ENCODE data around the gene CLIP1.
"Not testable (repeated sequence)": the region's sequence is repeated elsewhere in the genome, so short reads cannot be mapped to it uniquely, and the experiment has no call there.

CLIP1 gene

DNA sequence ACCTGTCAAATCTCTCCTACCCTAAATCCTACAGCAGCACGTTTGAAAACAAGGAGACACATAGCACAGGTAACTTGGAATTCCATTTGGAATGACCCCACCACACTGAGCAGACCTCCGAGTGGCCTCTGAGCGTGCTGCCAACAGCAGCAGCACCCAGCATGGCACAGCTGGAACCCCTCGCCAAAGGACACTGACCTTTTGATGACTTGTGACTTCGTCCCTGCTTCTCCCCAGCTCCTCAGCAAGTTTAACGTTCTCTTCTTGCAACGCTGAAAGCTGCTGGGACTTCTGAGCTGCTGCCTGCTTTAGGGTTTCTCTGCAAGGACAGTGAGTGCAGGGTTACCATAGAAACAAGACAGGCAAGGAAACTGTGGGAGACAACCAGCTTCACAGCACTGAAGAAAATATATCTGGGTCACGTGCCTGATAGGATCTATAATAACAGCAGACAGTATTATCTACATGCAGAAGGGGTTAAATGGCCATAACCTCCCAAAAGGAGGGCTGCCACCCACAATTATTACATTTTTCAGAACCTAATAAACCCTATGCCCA, 112.8 kb downstream of the CLIP1 start:
- DNase-seq, result no peak

DNA sequence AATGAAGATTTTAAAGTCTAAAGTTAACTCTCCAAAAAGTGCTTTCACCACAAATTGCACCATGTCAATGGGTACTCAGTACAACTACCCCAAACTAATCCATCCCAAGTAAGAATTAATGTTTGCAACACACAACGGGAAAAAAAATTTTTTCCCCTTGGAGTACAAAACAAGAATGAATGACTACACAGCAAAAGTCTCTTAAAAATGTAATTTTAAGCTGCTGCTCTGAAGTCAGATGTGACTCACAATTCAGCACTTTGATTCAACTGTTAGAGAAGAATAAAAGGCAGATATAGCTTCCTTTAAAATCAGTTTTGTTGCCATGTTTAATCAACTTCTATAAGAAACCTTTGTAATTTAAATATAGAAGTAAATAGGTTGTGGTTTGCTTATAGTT, 113.7 kb downstream of the CLIP1 start:
- DNase-seq, result no peak

DNA sequence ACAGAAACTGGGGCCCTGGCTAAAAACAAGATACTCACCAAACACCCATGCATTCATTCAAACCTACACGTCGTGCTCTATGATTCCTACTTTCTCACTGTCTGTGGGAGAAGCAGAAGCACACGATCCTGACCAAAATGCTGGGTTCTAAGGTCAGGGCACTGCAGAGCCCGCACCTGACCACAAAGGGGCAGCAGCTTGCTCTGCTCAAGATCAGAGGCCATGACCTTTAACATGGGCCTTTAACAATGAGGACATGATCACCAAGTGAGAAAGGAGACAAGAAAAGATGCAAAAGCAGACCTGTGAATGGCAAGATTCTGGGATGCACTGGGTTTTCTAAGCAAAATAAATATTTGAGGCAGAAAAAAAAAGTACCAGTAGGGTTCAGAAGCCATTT, 116.1 kb downstream of the CLIP1 start:
- no peak for DNase-seq

DNA sequence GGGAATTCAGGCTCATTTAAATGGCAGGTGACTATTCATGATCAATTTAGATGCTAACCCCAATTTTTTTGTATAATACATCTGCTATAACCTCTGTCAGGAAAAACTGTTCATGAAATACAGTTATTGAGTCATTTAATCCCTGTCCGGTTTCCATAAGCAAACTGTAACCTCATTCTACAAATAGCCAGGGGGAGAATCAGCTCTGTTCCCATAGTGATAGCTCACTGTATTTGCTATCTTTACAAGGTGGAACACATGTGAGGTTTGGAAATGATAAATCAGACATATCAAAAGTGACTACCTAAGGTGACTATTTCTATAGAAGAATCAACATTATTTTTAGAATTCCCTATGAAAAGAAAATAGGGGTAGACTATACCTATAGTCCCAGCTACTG, 117.5 kb downstream of the CLIP1 start:
- DNase-seq, result no peak

DNA sequence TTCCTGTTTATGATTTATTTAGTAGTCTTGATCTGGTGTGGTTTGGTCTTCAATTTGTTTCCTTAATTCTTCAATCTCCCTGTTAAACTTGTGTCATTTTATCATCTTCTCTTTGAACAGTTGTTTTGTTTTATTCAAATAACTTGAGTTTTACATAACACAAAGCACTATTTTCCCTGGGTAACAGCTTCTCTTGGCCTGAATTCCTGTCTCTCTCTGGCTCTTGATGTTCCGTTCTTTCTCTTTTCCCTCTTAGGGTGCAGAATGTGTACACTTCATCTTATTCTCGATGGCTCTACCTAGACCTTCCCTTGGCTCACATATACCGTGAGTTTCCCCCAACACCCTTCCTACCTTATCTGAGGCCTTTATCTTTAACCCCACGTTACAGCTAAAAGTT, 119.4 kb downstream of the CLIP1 start:
- no peak for DNase-seq

DNA sequence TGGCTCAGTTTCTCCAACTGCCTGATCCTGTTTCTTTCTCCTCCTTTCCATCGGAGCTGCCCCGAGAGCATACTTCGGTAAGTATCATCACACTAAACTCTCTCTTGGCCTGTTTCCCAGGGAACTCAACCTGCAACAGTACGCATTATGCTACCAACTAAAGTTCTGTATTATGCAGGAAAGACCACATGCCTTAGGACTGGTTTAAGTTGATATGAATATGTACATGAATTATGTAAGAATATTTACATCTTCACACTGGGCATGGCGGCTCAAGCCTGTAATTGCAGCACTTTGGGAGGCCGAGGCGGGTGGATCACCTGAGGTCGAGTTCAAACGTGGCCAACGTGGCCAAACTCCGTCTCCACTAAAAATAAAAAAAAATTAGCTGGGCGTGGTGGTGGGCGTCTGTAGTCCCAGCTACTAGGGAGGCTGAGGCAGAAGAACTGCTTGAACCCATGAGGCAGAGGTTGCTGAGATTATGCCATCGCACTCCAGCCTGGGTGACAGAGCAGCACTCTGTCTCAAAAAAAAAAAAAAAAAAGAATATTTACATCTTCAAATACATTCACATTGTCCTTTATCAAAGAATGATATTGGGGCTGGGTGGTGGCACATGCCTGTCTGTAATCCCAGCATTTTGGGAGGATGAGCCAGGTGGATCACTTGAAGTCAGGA, 124.3 kb downstream of the CLIP1 start:
- no peak for DNase-seq

DNA sequence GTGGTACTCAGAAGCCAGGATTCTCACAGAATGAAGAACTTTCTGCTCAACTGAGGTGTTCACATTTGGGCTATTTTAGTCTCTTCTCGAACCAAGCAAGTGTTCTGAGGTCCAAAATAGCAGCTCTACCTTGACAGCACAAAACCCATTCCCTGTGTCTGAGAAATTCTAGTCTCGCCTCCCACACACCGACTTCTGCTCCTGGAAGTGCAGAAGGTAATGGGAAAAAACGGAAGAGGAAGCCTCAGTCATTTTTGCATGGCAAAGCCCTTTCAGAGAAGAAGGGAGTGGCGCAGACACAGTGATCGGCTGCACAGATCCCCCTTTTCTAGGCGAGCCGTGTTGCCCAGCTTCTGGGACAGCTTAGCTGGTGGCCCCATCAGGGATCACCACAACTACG, 125.0 kb downstream of the CLIP1 start:
- DNase-seq, result no peak

DNA sequence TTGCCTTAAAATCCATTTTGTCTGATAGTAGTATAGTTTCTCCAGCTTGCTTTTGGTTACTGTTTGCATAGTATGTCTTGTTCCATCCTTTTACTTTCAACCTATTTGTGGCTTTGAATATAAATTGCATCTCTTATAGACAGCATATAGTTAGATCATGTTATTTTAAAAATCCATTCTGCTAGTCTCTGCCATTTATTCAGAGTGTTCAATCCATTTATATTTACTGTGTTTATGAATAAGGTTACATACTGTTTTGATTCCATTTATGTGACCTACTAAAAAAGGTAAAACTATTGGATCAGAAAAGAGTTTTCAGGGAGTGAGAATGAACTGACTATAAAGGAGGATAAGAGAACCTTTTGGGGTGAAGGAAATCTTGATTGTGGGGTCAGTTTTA, 126.6 kb downstream of the CLIP1 start:
- DNase-seq, result no peak

DNA sequence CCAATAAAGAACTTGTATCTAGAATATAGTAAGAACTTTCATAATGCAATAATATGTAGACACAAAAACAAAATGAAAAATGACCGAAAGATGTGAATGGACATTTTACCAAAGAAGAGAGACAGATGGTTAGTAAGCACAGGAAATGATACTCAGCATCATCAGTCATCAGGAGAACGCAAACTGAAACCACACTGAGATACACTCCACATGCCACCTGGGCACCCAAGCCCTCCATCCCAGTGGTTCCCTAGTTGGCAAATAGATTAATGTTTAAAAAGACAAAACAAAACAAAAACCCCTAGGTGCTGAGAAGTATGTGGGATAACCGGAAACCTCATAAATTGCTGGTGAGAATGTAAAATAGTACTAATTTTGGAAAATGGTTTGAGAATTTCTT, 129.4 kb downstream of the CLIP1 start:
- no peak for DNase-seq

DNA sequence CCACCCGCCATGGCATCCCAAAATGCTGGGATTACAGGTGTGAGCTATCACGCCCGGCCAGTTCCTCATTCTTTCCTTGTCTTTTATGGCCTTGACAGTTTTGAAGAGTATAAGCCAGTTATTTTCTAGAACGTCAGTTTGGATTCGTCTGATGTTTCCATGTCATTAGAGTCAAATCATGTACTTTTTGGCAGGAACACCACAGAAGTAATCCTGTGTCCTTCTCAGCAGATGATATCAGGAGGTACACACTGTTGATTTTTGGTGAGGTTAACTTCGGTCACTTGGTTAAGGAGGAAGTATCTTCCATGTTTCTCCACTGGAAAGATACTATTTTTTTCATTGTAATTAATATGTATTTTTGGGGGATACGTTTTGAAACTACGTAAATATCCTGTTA, 131.0 kb downstream of the CLIP1 start:
- no peak for DNase-seq

DNA sequence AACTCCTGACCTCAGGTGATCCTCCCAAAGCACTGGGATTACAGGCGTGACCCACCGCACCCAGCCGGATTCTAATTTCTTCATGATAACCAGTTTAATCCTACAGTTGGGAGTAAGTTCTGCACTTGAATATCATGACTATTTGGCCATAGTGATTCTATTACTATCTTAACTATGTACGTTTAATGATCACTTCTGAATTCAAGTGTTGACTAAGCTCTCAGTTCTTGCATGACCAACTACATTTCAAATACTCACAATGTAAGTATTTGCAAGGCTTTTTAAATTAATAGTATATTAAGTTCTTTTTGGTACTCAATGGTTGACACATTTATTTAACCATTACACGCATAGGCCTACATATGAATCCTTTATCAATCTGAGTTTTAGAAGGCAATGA, 138.8 kb downstream of the CLIP1 start:
- DNase-seq, result no peak

DNA sequence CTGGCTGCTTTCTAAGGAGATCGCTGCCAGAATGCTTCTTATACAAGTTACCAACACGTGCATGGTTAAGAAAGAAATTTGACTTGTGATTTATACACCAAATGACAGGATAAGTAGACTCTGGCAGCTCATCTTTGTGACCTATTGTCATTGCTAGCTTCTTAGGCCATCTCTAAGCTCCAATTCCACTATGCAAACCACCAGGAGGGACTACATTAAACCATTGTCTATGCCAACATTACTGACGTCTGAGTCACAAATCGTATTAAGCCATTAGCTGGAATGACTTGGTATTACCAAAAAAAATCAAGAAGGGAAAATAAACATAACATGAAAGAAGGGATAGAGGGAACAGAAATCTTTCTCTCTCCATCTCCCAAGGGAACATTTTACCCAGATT, 140.4 kb downstream of the CLIP1 start:
- no peak for DNase-seq

DNA sequence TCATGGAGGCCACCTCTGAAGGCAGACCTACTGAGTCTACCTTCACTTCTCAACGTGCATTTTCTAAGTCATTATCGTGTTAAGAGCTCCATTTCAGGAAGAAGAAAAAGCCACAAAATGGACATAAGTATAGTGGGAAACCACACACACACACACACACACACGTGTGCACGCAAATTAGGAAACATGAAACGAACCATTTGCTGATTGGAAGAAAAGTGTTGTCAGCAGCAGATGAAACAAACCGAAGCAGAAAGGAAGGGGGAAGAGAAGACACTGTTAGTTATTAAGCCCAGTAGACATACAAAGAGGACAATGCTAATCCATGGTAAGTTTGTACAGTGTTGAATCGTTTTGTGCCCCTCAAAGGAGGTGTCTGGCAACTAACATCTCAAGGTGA, 146.2 kb downstream of the CLIP1 start:
- no peak for DNase-seq

DNA sequence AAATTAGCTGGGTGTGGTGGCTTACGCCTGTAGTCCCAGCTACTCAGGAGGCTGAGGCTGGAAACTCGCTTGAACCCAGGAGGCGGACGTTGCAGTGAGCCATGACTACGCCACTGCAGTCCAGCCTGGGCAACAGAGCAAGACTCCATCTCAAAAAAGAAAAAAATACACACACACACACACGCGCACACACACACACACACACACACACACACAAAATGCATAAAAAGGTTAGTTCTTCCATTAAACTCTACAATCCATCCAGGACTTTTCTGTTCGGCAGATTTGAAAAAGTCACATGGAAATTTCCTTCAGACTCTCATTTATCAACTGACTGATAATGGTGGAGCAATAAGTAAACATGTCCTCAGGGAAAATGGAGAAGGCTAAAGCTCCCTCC, 147.0 kb downstream of the CLIP1 start:
- no peak for DNase-seq

DNA sequence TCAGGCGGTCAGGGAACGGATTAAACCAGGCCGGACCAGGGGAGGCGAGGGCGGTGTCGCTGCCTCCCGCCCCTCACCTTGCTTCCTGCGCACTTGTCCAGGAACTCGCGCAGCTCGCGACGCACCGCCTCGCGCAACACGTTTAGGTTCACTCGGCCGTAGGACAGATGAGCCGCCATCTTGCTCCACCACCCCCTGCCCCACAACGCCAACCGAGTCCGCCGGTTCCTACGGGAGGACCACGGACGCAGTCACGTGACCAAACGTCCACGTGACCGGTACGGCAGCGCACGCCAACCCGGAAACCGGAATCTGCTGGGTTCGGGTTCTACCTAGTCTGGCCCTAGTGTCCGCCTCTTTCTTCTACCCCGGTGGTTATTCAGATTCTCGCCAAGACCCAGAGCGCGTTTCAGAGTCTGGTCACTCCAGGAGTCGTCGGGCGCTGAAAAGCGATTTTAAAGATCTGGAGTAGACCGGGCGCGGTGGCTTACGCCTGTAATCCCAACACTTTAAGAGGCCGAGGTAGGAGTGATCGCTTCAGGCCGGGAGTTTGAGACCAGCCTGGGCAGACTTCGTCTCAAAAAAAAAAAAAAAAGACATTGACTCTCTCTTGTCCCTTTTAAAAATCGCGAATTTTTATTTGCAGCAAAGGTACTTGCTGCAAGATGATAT, 156.1 kb downstream of the CLIP1 start, which contains the start of gene VPS33A:
TSS of gene VPS33A (minus strand) at position 265 of the 672 bp plus-strand sequence. CDS start at position 179, 86 bp downstream.
- peak; percentile 82 for DNase-seq

DNA sequence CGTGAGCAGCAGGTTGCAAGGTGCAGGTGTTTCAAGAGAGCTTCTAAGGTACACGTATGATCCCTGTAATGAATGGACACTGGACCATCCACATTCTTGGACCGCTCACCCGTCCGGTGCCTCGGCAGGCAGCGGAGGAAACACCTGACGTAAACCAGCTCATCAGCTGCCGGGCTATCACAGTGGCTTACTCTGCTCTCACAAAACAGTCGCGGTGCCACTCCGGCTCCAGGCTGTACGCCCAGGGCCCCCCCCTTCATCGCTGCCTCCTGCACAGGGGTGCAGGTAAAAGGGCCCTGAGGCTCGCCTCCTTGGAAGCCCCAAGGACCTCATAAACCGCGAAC, 156.6 kb downstream of the CLIP1 start:
- peak; percentile 39 for DNase-seq

DNA sequence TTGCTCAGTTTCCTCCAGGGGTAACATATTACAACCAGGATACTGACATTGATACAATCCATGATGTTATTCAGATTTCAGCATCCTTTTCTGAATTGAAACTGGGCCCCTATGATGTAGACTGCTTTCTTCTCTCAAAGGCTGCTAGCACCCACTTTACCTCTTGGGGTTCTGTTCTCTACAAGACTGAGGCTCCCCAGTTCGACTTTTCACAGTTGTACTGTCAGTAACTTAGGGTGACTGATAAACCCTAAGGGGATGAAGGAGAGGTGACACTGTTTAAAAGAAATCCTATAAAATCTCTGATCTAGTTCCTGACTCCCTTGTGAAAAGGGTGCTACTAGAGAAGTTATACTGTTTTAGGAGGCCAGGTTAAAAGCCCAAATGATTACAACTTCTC, 157.0 kb downstream of the CLIP1 start:
- DNase-seq, result no peak

DNA sequence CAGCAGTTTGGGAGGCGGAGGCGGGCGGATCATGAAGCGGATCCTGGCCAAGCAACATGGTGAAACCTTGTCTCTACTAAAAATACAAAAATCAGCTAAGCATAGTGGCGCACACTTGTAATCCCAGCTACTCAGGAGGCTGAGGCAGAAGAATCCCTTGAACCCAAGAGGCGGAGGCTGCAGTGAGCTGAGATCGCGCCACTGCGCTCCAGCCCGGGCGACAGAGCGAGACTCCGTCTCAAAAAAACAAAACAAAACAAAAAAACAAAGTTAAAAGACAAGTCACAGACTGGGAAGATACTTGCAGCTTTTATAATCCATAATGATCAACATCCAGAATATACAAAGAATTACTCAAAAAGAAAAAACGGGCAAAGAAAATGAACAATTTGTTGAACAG, 161.7 kb downstream of the CLIP1 start:
- DNase-seq, result not testable (repeated sequence)

DNA sequence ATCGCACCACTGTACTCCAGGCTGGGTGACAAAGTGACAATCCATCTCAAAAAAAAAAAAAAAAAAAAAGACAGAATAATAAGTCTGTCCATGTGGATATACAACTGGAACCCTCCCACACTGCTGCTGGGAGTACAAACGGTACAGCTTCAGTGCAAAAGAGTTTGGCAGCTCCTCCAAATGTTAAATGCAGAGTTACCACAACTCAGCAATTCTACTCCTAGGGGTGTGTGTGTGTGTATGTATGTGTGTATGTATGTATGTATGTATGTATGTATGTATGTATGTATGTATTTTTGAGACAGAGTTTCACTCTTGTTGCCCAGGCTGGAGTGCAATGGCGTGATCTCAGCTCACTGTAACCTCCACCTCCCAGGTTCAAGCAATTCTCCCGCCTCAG, 163.5 kb downstream of the CLIP1 start:
- not testable (repeated sequence) for DNase-seq

DNA sequence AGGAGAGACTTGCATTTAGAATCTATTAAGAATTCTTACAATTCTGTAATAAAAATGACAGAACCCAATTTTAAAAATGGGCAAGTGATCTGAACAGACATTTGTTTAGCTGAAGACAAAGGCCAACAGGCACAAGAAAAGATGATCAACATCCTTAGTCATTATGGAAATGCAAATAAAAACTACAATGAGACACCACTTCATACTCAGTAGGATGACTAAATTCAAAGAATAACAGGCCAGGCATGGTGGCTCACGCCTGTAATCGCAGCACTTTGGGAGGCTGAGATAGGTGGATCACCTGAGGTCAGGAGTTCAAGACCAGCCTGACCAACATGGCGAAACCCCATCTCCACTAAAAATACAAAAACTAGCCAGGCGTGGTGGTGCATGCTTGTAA, 164.0 kb downstream of the CLIP1 start:
- DNase-seq, result not testable (repeated sequence)

DNA sequence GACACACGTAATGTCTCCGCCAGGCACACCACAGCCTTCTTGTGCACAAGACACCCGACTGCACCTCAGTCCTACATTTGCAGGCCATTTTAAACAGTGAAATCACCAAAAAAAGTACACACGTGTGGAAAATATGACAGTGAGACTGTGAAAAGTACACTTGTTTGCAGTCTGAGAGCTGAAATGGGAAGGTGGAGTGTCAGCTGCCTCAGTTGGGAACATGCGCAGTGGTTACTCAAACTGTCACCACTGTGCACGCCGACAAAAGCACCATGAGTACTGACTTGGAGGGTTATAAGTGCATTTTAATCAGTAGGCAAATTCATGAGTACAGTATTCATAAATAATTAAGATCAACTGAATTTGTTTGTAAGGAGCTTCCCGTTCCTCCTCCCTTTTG, 171.9 kb downstream of the CLIP1 start:
- DNase-seq, result no peak

DNA sequence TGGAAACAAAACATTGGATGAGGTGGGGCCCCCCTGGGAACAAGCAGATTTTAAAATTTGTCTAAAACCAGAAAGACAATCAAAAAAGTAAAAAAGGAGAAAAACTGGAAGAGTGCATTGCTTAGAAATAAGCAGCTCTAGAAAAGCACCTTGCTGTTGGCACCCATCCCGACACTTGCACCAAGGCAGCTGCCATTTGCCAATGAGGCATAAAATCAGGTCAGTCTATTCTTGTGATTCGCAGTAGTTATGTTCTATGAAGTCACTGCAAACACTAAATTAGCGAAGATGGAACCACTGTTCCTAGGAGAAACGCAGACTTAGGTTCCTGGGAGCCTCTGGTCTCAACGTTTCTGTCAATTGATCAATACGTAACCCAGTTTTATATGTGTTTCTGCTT, 172.4 kb downstream of the CLIP1 start:
- no peak for DNase-seq

DNA sequence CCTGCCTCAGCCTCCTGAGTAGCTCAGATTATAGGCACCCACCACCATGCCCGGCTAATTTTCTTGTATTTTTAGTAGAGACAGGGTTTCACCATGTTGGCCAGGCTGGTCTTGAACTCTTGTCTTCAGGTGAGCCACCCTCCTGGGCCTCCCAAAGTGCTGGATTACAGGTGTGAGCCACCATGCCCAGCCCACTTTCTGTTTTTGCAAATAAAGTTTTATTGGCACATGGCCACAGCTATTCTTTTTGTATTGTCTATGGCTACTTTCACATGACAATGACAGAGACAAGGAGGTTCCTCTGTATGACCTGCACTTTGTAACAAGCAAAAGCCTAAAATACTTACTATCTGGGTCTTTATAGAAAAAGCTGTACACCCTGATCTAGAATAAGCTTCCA, 176.9 kb downstream of the CLIP1 start:
- DNase-seq, result no peak

DNA sequence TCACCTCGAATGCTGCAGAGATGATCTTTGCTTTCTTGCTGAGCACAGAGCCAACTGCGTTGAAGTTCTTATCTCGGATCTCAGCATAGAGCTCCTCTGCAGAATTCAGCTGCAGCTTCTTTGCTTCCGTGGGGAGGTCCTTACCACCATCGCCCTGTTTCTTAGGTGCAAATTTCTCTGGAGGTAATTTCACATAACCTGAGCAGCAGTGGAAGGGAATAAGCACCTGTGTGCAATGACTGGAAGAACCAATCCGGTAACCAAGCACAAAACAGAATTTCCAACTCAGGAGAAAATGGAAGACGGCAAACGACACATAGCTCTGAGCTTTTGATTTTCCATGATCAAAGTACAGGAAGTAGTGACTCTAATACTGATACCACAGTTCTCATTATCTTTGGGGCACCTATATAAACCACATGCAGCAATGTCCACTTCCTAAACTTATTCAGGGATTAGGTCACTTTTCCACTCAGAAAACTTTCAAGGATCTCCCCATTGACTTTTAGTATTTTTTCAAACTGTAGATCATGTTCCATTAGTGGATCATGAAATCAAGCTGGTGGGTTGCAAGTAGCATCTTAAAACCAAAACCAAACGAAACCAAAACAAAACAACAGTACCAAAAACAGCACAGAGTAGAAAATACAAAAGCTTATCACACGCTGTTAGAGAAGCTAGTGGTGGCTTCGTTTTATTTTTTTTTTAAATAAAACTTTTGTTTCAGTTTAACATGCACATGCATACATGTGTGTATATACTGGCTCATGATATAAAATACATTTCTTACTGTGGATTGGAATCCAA, 177.7 kb downstream of the CLIP1 start:
- DNase-seq, result no peak
